ENCODE results near the gene DAZL.

The DAZL gene

DNA sequence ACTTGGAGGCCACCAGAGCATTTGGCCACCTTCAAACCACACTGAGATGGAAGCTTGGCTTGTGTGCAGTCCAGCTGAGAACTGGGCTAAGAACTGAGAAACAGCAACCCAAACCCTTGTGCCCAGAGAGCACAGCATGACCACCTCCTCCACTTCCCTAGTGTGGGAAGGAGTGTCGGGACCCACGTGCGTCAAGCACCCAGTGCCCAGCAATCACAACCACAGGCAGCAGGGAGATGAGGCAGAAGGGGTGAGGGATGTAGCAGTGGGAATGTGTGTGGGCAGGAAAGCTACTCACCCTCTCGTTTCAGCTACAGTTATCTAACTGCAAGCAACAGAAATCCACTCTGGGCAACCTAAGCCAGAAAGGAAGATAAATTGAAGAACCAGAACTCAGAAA is 66.7 kb downstream of the DAZL start:
- no peak for DNase-seq

DNA sequence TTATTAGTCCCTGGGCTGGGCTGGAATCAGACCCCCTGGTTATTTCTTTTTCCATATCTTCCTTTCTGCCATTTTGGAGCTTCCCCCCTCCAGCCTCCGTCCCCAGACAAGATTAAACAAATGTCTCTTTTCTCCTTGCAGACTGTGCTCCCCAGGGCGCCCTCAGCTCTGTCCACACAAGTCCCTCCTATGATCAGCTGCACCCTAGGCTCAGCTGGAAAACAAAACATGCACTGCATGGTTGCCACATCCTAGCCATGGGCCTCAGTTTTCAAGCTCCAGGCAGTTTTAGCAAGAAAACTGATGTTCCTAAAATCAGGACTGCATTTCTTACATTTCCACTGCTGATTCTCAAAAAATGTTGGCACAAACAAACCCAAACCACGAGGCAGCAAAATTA is 68.2 kb downstream of the DAZL start:
- DNase-seq: no peak
